Fibroblast of peridontal ligament (primary cell): Measurements from ENCODE around the gene RAD51AP2.
"Not testable (repeated sequence)": the region's sequence is repeated elsewhere in the genome, so short reads cannot be mapped to it uniquely, and the experiment has no call there.

Source experiments
- DNase-seq: peaks from one replicate; pipeline ENCODE4 v3.0.0-alpha.2; 2010; ENCODE audit errors: extremely low read depth

The RAD51AP2 gene

DNA sequence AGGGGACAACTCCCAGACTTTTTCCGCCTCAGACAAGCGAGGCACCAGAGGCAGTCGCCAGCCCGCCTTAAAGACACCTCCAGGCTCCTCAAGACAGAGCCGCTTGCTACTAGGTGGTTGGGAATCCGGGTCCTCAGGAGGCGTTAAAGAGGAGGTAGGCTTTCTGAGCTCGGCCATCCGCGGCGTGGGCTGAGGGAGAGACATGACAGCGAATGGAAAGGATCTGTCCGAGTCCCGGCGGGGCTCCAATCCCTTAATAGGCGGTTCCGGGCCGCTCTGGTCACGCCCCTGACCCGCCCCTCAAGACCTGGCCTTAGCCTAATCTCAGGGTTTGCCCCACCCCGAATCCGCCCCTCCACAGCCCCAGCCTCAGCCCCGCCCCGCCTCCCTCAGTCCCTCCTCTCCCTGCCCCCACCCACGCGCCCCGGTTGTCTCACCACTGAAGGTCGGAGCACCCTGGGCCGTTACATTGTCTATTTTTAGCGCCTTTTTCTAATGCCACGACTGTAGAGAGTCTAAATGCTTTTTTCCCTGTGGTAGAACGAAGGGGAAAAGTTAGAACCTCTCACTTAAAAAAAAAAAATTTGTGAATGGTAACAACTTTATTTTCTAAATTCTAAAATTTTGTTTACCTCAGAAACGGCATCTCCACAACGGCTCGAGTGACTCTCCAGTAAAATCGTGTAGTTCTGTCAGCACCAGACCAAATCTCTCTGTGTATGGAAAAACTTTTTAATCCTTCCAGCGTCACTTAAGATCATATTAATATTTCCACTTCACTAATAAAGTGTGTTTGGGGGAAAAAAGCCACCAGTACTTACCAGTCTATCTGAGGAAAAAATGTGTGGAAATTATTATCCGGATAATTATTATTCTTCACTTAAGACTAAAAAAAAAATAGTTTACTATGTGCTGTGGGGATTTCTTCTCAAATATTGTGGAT is at the start of gene RAD51AP2:
Gene RAD51AP2, minus strand, starts transcription at position 229 of the 943 bp plus-strand sequence. Its CDS starts 25 bp downstream, at position 204.
- DNase-seq: peak; percentile 56

DNA sequence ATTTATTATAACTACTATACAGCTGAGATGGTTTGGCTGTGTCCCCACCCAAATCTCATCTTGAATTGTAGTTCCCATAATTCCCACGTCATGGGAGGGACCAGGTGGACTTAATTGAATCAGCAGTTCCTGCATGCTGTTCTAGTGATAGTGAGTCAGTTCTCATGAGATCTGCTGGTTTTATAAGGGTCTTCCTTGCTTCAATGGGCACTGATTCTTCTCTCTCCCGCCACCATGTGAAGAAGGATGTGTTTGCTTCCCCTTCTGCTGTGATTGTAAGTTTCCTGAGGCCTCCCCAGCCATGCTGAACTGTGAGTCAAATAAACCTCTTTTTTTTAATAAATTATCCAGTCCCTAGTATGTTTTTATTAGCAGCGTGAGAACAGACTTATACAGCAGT is 47.5 kb upstream of the RAD51AP2 start:
- DNase-seq: not testable (repeated sequence)

DNA sequence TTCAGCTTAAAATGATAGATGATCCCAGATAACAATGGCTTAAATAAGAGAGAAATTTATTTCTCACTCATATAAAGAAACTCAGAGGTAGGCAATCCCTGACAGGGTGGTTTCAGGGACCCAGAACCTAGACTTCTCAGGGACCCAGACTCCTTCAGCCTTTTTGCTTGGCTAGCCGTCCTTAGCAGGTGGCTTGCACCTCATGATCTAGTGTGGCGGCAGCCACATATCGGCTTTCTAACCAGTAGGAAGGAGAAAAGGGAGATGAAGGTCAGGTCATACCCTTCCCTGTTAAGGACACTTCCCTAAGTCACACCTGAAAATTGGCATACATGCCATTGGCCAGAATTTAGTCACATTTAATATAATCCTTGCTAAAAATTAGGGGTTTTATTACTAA is 40.6 kb upstream of the RAD51AP2 start:
- DNase-seq: no peak

DNA sequence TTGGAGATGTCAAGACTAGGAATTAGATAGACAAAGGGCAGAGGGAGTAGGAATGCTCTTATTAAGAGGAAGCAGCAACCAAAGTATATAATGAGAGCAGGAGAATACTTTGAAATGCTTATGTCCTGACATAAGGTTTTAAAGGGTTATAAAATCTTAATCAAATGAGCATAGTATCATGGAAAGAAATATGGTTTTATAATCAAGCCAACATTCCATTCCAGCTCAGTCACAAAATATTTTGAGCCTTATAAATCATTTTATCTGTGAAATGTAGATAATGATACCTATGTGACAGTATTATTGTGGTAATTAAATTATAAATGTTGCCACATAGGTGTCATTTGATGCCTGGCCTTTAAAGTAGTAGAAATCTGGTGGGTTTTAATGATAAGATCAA is 39.8 kb upstream of the RAD51AP2 start:
- no peak for DNase-seq

DNA sequence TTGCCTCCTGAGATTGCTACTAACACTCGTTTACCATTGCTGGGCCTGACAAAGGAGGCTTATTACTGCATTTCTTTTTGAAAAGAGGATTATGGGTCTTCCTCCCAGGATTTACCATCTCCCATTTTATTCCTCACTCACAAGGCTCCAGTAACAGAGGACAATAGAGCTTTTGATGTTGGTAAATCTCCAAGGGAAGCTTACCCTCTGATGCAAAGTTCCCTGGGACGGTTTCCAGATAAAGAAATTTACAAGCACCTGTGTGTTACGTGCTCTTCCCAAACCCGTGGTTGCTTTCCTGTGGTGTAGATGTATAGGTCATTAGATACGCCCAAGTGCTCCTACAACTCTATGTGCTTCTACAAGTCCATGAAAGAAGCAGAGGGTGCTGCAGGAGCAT is 39.4 kb upstream of the RAD51AP2 start:
- DNase-seq: no peak

DNA sequence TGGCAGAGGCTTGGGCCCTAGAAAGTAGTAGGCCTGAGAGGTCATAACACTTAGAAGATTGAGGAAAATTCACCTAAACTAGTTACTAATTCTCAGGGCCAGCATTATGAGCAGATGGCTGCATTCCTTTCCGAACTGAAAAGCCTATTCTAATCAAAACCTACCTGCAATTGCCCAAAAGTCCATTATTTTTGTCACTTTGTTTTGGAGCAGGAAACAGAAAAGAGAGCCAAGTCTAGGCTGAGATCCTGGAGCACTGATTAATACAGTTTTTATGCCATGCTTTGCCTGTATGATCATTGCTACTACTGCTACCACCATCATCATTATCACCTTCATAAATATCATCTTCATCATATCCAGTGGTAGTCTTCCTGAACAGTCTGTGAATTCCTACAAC is 36.9 kb upstream of the RAD51AP2 start:
- no peak for DNase-seq

DNA sequence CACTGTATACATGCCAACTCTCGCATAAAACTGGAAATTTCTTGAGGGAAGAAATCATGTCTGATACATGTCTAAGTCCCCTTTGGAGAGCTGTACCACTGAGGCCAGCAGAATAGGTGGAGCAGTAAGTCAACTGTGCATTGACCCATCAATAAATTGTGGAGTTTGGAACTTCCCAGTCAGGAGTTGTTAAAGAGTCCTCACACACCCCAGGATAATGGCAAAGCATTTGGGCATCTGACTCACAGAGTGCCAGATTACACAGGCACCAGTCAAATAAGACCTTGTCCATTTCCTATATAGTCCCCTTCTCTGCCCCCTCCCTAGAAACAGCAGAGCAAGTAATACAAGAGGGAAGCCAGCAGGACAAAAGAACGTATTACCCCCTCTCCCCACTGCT is 32.7 kb upstream of the RAD51AP2 start:
- no peak for DNase-seq

DNA sequence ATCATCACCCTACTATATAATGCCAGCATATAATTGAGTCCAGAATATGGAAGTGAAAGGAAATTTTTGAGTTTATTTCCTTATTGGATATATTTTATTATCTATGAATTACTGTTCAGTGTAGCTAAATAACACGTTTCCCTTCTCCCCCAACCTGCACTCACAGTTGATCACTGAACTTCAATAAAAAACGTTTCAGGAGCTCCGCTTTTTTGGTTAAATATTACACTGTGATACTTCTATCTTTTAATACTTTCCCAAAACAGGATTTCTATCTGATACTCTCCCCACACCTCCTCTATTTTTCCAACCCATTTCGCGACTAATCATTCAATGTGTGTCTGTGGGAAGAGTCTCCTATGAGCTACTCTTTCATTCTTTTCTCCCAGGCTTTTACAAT is 29.5 kb upstream of the RAD51AP2 start:
- DNase-seq: no peak

DNA sequence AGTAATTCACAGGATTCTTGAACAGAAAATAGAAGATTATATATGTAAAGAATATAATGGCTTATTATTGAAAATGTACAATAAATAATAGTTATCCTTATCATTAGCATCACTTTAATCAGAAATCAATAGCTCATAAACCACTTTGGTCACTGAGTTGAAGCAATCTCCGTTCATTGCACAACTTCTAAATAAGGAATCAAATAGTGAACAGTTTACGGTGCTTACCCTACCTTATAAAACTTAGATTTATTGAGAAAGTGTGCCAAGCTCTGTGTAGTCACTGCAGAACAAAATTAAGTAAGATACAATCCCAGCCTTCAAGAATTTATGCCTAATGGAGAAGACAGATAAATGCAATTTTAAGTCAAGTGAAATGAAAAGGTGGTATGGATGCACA is 29.0 kb upstream of the RAD51AP2 start:
- no peak for DNase-seq

DNA sequence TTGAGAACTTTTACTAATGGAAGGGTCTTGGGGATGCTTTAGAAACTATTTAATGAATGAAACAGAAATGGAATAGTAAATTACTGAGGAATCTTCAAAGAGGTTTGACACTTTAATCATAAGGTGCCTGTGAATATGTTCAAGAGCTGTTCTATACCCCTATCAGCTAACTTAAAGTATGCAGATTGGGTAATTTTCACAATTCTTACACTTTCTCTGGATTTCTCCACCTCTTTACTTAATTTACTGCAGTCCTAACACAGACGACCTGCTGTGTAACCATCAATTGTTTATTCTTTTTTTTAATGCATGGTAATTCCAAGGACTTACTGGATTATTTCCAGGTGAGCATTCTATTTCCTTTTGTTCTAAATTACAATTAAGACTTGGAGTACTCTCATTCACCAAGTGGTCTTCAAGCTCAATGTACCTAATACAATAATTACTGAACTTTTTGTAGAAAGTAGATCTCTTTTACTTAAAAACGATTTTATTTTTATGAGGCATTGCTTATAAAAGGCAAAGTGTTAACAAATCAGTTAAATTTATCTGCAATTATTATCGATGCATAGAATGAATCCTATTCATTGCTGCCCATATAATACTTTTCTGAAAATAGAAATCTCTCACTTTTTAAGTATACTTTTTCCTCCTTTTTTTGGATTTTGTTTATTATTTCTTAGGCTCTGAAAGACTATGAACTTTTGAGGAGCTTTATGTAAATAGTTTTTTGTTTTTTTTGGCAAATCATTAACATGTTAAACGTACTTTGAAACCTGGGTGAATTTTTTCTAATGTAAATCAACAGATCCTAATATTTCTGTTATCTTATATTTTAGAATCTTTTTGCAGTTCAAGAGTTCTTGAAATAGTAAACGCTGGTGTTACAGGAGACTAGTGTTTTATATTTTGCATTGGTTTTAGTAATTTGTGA is 27.7 kb upstream of the RAD51AP2 start:
- DNase-seq: no peak

DNA sequence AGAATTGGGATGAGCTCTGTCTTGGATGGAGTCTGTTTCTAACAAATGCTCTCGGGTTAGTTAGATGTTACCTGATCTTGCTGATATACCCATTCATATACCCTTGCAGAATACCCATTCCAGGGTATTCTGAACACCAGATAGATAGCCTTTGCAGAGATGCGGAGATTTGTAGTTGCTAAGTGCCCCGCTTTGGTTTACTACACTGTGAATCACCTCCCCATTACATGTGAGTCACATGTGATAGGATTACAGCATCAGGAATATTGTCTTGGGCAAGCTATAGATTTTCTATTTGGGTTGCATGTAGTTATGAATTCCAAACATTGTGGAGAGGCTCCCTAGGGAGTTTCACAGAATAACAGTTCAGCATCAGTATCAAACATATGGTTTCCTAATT is 26.0 kb upstream of the RAD51AP2 start:
- peak; percentile 70 for DNase-seq

DNA sequence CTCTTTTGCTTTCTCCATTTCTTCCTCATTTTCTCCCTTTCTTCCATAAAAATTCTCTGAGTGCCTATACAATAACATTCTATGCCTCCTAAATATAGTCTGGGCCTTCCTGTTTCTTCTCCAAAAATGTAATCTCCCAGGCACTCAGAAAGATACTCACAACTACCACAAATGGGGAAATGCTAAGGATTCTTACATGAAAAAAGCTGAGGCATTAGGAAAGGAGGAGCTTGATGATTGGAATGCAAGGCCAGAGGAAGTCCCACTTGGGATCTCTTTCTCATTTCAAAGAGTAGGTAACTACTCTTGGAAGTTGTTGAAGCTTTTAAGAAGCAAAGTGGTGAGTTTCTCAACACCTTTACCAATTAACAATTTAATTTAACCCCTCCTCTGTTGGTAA is 25.6 kb upstream of the RAD51AP2 start:
- DNase-seq: peak; percentile 6

DNA sequence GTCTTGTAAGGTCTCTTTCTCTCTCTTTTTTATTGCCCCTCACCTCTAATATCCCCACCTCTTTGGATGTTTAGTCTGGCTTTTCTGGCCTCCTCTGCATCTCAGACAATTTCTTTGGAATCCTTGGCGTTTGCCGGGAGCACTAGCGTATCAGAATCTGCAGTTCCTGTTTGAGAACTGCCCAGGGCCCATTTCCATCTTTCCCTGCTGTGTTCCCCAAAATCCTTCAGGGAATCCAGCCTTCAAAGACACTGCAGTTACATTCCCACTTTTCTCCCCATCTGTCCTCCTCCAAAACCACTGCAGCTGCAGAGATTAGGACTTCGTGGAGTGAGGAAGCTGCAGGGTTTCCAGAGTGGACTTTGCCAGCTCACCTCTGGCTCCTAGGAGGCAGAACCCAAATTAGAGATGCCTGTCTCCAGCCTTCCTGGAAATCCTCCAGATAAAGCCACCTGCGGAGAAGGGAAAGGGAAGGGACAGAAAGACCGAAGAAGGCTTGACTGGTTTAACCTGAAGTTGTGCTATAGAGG is 25.0 kb upstream of the RAD51AP2 start:
- DNase-seq: no peak

DNA sequence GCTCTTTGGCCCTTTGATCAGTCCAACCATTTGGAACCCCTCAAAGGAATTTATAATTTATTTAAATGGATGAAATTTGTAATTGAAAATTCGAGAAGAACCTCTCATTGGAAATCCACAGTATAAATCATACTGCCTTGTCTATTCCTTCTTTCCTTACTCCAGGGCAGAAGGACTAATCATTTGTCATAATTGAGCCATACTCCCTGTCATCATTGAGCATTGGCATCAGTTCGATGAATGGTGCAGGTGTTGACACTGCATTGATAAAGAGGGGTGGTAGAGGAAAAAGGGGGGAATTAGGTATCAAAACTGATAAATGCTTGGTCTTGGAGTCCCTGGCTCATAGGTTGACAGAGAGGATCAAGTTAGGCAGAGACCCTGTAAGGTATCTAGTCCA is 24.2 kb upstream of the RAD51AP2 start:
- no peak for DNase-seq

DNA sequence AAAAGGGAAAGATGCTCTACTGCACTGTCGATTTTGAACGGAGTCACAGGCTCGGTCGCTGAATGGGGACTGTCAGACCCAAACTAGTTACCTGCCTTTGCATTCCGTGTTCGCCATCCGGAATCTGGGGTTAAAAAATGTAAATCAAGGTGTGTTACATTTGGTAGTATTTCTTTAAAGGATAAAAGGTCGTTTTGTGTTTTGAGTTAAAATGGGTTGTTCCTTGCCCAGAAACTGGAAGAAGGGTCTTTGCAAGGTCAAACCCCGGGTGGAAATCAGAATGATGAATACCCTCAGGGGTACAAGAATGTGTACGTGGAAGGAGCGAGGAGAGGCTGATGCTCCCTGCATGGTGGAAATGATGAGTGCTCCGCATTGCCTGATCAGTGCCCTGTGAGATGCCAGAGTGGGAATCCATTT is 23.3 kb upstream of the RAD51AP2 start:
- DNase-seq: no peak

DNA sequence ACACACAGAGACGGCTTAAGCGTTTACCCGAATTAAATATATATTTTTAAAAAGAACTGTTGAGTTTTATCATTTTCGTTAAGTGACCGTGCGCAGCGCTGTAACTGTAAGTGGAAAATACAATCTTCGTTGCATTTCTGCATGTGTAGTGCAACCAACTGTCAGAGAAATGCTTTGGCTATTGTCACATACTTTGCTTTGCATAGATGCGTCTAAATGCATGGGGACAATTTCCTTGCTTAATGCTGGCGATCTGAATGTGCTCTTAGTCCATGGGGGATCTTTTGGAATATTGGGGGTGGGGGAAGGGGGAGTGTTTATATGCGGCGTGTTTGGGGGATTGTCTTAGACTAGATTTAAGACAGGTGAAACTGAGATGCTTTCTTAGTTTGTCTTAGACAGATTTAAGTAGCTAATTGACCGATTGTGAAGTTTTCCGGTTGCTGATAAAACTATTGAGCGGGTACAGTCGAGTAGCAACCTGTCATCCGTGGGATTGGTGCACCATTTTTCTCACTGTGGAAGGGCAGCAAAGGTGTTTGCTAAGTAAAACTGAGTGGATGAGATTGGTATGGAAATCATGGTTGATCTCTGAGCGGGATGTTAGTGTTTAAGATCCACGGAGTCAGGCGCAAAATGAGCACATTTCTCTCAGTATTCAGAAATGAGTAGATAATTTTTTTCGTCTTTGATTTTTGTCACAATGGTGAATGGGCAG is 22.7 kb upstream of the RAD51AP2 start:
- DNase-seq: no peak

DNA sequence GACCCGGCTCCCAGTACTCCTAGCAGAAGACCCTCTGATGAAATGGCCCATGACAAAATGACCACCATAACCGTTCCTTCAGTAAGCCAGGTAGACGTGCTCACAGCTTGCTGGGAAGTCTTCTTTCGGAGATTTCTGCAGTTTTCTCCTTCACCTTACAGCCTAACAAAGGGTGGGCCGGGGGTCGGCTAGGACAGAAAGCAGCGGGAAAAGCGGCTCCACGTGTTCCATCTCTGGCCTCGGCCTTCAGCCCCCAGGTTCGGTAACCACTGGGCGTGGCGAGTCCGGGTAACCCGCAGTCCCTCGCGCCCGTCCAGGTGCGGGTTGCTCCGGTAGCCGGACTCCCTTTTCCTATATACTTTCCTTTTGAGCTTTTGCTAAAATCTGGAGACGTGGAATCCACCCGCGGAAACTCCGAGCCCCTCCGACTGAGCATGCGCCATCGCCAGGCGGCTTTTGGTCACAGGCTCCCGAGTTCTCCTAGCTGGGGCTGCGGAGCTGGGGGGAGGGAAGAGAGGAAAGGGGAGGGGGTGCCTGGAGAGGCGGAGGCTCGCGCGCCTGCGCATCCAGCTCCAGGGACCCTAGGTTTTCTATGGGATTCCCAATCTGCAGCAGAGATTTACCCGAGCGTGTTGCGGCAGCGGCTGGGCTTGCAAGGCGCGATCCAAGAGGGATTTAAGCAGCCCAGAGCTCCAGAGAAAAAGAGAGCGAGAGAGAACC is 22.0 kb upstream of the RAD51AP2 start, which contains the start of gene VSNL1:
Gene VSNL1, plus strand, starts transcription at position 604 of the 720 bp plus-strand sequence. CDS start 51,379 bp downstream, outside the sequence.
- peak; percentile 69 for DNase-seq

DNA sequence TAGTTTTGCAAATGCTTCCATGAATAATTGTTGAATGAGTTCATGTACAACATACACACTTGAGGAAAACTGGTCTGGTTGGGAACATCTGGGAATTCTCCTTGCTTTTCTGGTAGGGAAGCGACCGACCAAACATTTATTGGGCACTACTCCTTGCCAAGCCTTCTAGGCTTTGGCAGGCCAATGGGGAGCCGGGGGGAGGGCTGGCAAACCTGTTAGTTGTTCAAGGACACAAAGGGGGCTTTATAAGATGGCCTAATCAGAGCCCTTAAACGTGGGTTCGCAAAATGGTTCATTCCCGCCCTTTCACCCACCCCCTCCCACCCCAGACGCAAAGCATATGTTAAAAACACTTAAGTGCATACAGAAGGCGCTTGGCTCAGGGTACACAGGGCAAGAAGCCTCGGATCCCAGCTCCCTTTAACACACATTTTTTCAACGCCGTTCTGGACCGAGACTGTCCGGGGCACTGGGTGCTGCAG is 21.4 kb upstream of the RAD51AP2 start:
- peak; percentile 22 for DNase-seq

DNA sequence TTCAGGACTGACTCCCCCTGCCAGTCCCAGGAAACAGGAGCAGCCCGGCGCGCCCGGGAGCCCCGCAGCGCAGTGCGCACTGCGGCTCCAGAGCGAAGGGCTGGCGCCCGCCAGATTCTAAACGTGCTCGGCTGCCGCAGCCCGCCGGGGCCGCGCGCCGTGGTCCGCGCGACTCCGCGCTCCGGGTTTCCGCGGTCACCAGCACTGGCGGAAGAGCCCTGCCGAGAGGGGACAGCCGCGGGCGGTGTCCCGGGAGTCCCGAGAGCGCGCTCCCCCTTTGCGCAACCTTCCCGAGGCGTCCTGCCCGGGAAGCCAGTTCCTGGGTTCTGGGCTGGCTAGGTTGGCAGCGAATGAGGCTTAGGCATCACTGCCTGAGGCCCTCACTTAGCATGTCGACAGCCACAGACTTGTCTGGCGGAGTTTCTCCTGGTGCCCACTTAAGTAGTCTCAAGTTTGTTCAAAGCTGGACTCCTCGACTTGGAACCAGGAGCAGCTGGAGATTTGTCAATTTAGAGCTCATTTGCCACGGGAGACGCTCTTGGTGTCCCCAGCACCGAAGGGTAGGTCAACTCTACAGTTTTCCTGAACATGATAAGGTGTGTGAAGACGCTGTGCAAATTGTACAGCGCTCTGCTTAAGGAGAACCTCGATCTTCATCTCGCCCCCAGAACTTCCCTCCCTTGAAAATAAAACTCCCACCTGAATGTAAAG is 20.8 kb upstream of the RAD51AP2 start:
- peak; percentile 44 for DNase-seq
